ENCODE data around the gene IPO11.
"Not testable (repeated sequence)": the region's sequence is repeated elsewhere in the genome, so short reads cannot be mapped to it uniquely, and the experiment has no call there.

IPO11 gene

GRCh38 chr5:62494772-62495171 lies 82.2 kb downstream of the IPO11 start:
- peaks cover 10 to 15% of the 10 kb centered on the region in 2 donors for H3K36me3 ChIP-seq (ENCODE audit: control insufficient read depth in 1 of 2, insufficient read depth in 2 of 2, low read length in 2 of 2)
- no peaks in the 10 kb centered on the region for H3K4me1 ChIP-seq (ENCODE audit: control insufficient read depth in 1 of 2, insufficient read depth in 2 of 2, low read length in 2 of 2)
- H3K9me3 ChIP-seq (ENCODE audit: control insufficient read depth in 1 of 2, low read length in 2 of 2), result no peaks in the 10 kb centered on the region
- H3K4me3 ChIP-seq (ENCODE audit: low read depth in 1 of 2, low read length in 2 of 2), result no peak overlapping the region
- H3K27ac ChIP-seq (ENCODE audit: low read length), result no peak overlapping the region
- no peaks in the 10 kb centered on the region for H3K27me3 ChIP-seq (ENCODE audit: low read depth, low read length)

GRCh38 chr5:62496876-62497275 lies 84.3 kb downstream of the IPO11 start:
- H3K27ac ChIP-seq (ENCODE audit: low read length), result no peak overlapping the region
- no peaks in the 10 kb centered on the region for H3K4me1 ChIP-seq (ENCODE audit: control insufficient read depth in 1 of 2, insufficient read depth in 2 of 2, low read length in 2 of 2)
- no peaks in the 10 kb centered on the region for H3K9me3 ChIP-seq (ENCODE audit: control insufficient read depth in 1 of 2, low read length in 2 of 2)
- H3K36me3 ChIP-seq (ENCODE audit: control insufficient read depth in 1 of 2, insufficient read depth in 2 of 2, low read length in 2 of 2), result peaks cover 13 to 18% of the 10 kb centered on the region in 2 donors
- H3K27me3 ChIP-seq (ENCODE audit: low read depth, low read length), result no peaks in the 10 kb centered on the region
- H3K4me3 ChIP-seq (ENCODE audit: low read depth in 1 of 2, low read length in 2 of 2), result no peak overlapping the region

- H3K27me3 ChIP-seq (ENCODE audit: low read depth, low read length), result no peaks in the 10 kb centered on the region
- no peaks in the 10 kb centered on the region for H3K9me3 ChIP-seq (ENCODE audit: control insufficient read depth in 1 of 2, low read length in 2 of 2)
- peaks cover 9 to 18% of the 10 kb centered on the region in 2 donors for H3K36me3 ChIP-seq (ENCODE audit: control insufficient read depth in 1 of 2, insufficient read depth in 2 of 2, low read length in 2 of 2)
- H3K27ac ChIP-seq (ENCODE audit: low read length), result no peak overlapping the region
- no peak overlapping the region for H3K4me3 ChIP-seq (ENCODE audit: low read depth in 1 of 2, low read length in 2 of 2)
- no peaks in the 10 kb centered on the region for H3K4me1 ChIP-seq (ENCODE audit: control insufficient read depth in 1 of 2, insufficient read depth in 2 of 2, low read length in 2 of 2)
These were observed 86.4 kb downstream of the IPO11 start for GRCh38 chr5:62498961-62499360.

GRCh38 chr5:62499756-62500155 lies 87.2 kb downstream of the IPO11 start:
- Histone ChIP-seq H3K9me3 (ENCODE audit: control insufficient read depth in 1 of 2, low read length in 2 of 2) (no peaks in the 10 kb centered on the region), H3K27me3 (ENCODE audit: low read depth, low read length) (no peaks in the 10 kb centered on the region), H3K27ac (ENCODE audit: low read length) (no peak overlapping the region), H3K4me1 (ENCODE audit: control insufficient read depth in 1 of 2, insufficient read depth in 2 of 2, low read length in 2 of 2) (no peaks in the 10 kb centered on the region), H3K4me3 (ENCODE audit: low read depth in 1 of 2, low read length in 2 of 2) (no peak overlapping the region), H3K36me3 (ENCODE audit: control insufficient read depth in 1 of 2, insufficient read depth in 2 of 2, low read length in 2 of 2) (peaks cover 5 to 18% of the 10 kb centered on the region in 2 donors)

GRCh38 chr5:62502456-62503101 lies 90.0 kb downstream of the IPO11 start:
- Histone ChIP-seq H3K9me3 (ENCODE audit: control insufficient read depth in 1 of 2, low read length in 2 of 2) (no peaks in the 10 kb centered on the region), H3K4me1 (ENCODE audit: control insufficient read depth in 1 of 2, insufficient read depth in 2 of 2, low read length in 2 of 2) (no peaks in the 10 kb centered on the region), H3K4me3 (ENCODE audit: low read depth in 1 of 2, low read length in 2 of 2) (no peak overlapping the region), H3K36me3 (ENCODE audit: control insufficient read depth in 1 of 2, insufficient read depth in 2 of 2, low read length in 2 of 2) (peaks cover 3 to 26% of the 10 kb centered on the region in 2 donors), H3K27me3 (ENCODE audit: low read depth, low read length) (no peaks in the 10 kb centered on the region), H3K27ac (ENCODE audit: low read length) (no peak overlapping the region)

- H3K27ac ChIP-seq (ENCODE audit: low read length), result no peak overlapping the region
- H3K4me3 ChIP-seq (ENCODE audit: low read depth in 1 of 2, low read length in 2 of 2), result no peak overlapping the region
- no peaks in the 10 kb centered on the region for H3K9me3 ChIP-seq (ENCODE audit: control insufficient read depth in 1 of 2, low read length in 2 of 2)
- H3K4me1 ChIP-seq (ENCODE audit: control insufficient read depth in 1 of 2, insufficient read depth in 2 of 2, low read length in 2 of 2), result no peaks in the 10 kb centered on the region
- H3K27me3 ChIP-seq (ENCODE audit: low read depth, low read length), result no peaks in the 10 kb centered on the region
- peaks cover 0 to 32% of the 10 kb centered on the region in 2 donors for H3K36me3 ChIP-seq (ENCODE audit: control insufficient read depth in 1 of 2, insufficient read depth in 2 of 2, low read length in 2 of 2)
These were observed 91.6 kb downstream of the IPO11 start for GRCh38 chr5:62504129-62504528.

- H3K9me3 ChIP-seq (ENCODE audit: control insufficient read depth in 1 of 2, low read length in 2 of 2), result no peaks in the 10 kb centered on the region
- H3K27ac ChIP-seq (ENCODE audit: low read length), result no peak overlapping the region
- H3K4me1 ChIP-seq (ENCODE audit: control insufficient read depth in 1 of 2, insufficient read depth in 2 of 2, low read length in 2 of 2), result no peaks in the 10 kb centered on the region
- H3K27me3 ChIP-seq (ENCODE audit: low read depth, low read length), result no peaks in the 10 kb centered on the region
- H3K36me3 ChIP-seq (ENCODE audit: control insufficient read depth in 1 of 2, insufficient read depth in 2 of 2, low read length in 2 of 2), result peaks cover 0 to 23% of the 10 kb centered on the region in 2 donors
- H3K4me3 ChIP-seq (ENCODE audit: low read depth in 1 of 2, low read length in 2 of 2), result no peak overlapping the region
These were observed 94.3 kb downstream of the IPO11 start for GRCh38 chr5:62506659-62507460.

- H3K4me3 ChIP-seq (ENCODE audit: low read depth in 1 of 2, low read length in 2 of 2); H3K4me1 ChIP-seq (ENCODE audit: control insufficient read depth in 1 of 2, insufficient read depth in 2 of 2, low read length in 2 of 2); H3K9me3 ChIP-seq (ENCODE audit: control insufficient read depth in 1 of 2, low read length in 2 of 2); H3K27ac ChIP-seq (ENCODE audit: low read length); H3K27me3 ChIP-seq (ENCODE audit: low read depth, low read length): not testable (repeated sequence)
- peaks cover 0 to 23% of the 10 kb centered on the region in 2 donors for H3K36me3 ChIP-seq (ENCODE audit: control insufficient read depth in 1 of 2, insufficient read depth in 2 of 2, low read length in 2 of 2)
These were observed 96.2 kb downstream of the IPO11 start for GRCh38 chr5:62508760-62509159.

- no peak overlapping the region for H3K27ac ChIP-seq (ENCODE audit: low read length)
- peaks cover 0 to 23% of the 10 kb centered on the region in 2 donors for H3K36me3 ChIP-seq (ENCODE audit: control insufficient read depth in 1 of 2, insufficient read depth in 2 of 2, low read length in 2 of 2)
- no peaks in the 10 kb centered on the region for H3K27me3 ChIP-seq (ENCODE audit: low read depth, low read length)
- H3K4me3 ChIP-seq (ENCODE audit: low read depth in 1 of 2, low read length in 2 of 2), result no peak overlapping the region
- no peaks in the 10 kb centered on the region for H3K4me1 ChIP-seq (ENCODE audit: control insufficient read depth in 1 of 2, insufficient read depth in 2 of 2, low read length in 2 of 2)
- no peaks in the 10 kb centered on the region for H3K9me3 ChIP-seq (ENCODE audit: control insufficient read depth in 1 of 2, low read length in 2 of 2)
These were observed 97.2 kb downstream of the IPO11 start for GRCh38 chr5:62509806-62510205.

- not testable (repeated sequence) for H3K27ac ChIP-seq (ENCODE audit: low read length); H3K4me1 ChIP-seq (ENCODE audit: control insufficient read depth in 1 of 2, insufficient read depth in 2 of 2, low read length in 2 of 2); H3K4me3 ChIP-seq (ENCODE audit: low read depth in 1 of 2, low read length in 2 of 2); H3K27me3 ChIP-seq (ENCODE audit: low read depth, low read length); H3K9me3 ChIP-seq (ENCODE audit: control insufficient read depth in 1 of 2, low read length in 2 of 2); H3K36me3 ChIP-seq (ENCODE audit: control insufficient read depth in 1 of 2, insufficient read depth in 2 of 2, low read length in 2 of 2)
These were observed 100.5 kb downstream of the IPO11 start for GRCh38 chr5:62513085-62513484.

- Histone ChIP-seq H3K36me3 (ENCODE audit: control insufficient read depth in 1 of 2, insufficient read depth in 2 of 2, low read length in 2 of 2) (no peaks in the 10 kb centered on the region), H3K4me1 (ENCODE audit: control insufficient read depth in 1 of 2, insufficient read depth in 2 of 2, low read length in 2 of 2) (no peaks in the 10 kb centered on the region), H3K4me3 (ENCODE audit: low read depth in 1 of 2, low read length in 2 of 2) (no peak overlapping the region), H3K27me3 (ENCODE audit: low read depth, low read length) (no peaks in the 10 kb centered on the region), H3K27ac (ENCODE audit: low read length) (no peak overlapping the region), H3K9me3 (ENCODE audit: control insufficient read depth in 1 of 2, low read length in 2 of 2) (no peaks in the 10 kb centered on the region)
These were observed 102.1 kb downstream of the IPO11 start for GRCh38 chr5:62514510-62515119.
